IMR-90 (cell line): ENCODE results near the gene PVALEF. TPM values are rescaled to one million over a fixed set of nuclear protein-coding genes. Genes with fewer than 3 reads are reported as not detected.

Source experiments
- ATAC-seq: fragments of 200-7000 bp; cut with Tn5 transposase; 2 replicates; pipeline ENCODE4 v1.9.1; 2020; ENCODE audit warnings: low read depth, mild to moderate bottlenecking, moderate library complexity
- BruUV-seq: library from RNA; stranded (reverse); fragments of 400-500 nt; replicated peaks from 2 replicates; lab custom pipeline; 2021; lab: Mats Ljungman, UMichigan
- CTCF ChIA-PET: fragments of 300-600 bp; formaldehyde crosslinking; extraction: SDS; loops from one replicate; lab custom pipeline; 2021; ENCODE audit warnings: antibody characterized with exemption; lab: Yijun Ruan, JAX
- POLR2A ChIA-PET: fragments of 300-600 bp; sonication (Branson Sonifier 250); formaldehyde crosslinking; loops from one replicate; lab custom pipeline; 2022; ENCODE audit warnings: antibody characterized with exemption; ENCODE audit not compliant: unreplicated experiment; lab: Charles Lee
- DNase-seq: peaks from one replicate; pipeline ENCODE4 v3.0.0; 2013
- H2AFZ ChIP-seq: replicated peaks from 2 replicates; pipeline ENCODE3; 2013; ENCODE audit warnings: low read length, mild to moderate bottlenecking; ENCODE audit not compliant: poor library complexity
- H2AK5ac ChIP-seq: 2 replicates; pipeline ENCODE4 v1.6.1; 2013; ENCODE audit warnings: low read depth, low read length, inconsistent platforms
- H2AK9ac ChIP-seq: replicated peaks from 2 replicates; pipeline ENCODE3; 2013; ENCODE audit warnings: mild to moderate bottlenecking, low read depth, low read length, moderate library complexity; ENCODE audit not compliant: poor library complexity
- H2BK120ac ChIP-seq: 2 replicates; pipeline ENCODE4 v1.6.1; 2013; ENCODE audit warnings: low read depth, low read length, inconsistent platforms
- H2BK15ac ChIP-seq: 3 replicates; pipeline ENCODE4 v1.6.1; 2013; ENCODE audit warnings: low read depth, low read length, inconsistent platforms
- H2BK20ac ChIP-seq: 2 replicates; pipeline ENCODE4 v1.6.1; 2013; ENCODE audit warnings: low read depth, mild to moderate bottlenecking, inconsistent platforms, low read length, moderate library complexity
- H2BK5ac ChIP-seq: 2 replicates; pipeline ENCODE4 v1.6.1; 2013; ENCODE audit warnings: mild to moderate bottlenecking, low read depth, low read length, inconsistent platforms; ENCODE audit not compliant: poor library complexity, severe bottlenecking
- H3K14ac ChIP-seq: replicated peaks from 2 replicates; pipeline ENCODE4 v1.6.1; 2013; ENCODE audit warnings: low read depth, low read length, inconsistent platforms
- H3K18ac ChIP-seq: 2 replicates; pipeline ENCODE4 v1.6.1; 2013; ENCODE audit warnings: low read depth, low read length, control low read depth
- H3K23ac ChIP-seq: 2 replicates; pipeline ENCODE4 v1.6.1; 2013; ENCODE audit warnings: low read depth, low read length, inconsistent platforms
- H3K27ac ChIP-seq: 2 replicates; pipeline ENCODE4 v1.5.1; 2013; ENCODE audit warnings: mild to moderate bottlenecking, control low read depth, low read length; ENCODE audit not compliant: insufficient read depth
- H3K27me3 ChIP-seq: 2 replicates; pipeline ENCODE4 v1.6.1; 2013; ENCODE audit warnings: low read length; ENCODE audit not compliant: control insufficient read depth, insufficient read depth
- H3K36me3 ChIP-seq: 2 replicates; pipeline ENCODE4 v1.6.1; 2013; ENCODE audit warnings: low read length, mixed read lengths; ENCODE audit not compliant: control insufficient read depth, insufficient read depth
- H3K4ac ChIP-seq: 2 replicates; pipeline ENCODE4 v1.6.1; 2013; ENCODE audit warnings: low read depth, low read length, inconsistent platforms
- H3K4me1 ChIP-seq: 2 replicates; pipeline ENCODE4 v1.6.1; 2013; ENCODE audit warnings: low read length, mixed read lengths; ENCODE audit not compliant: control insufficient read depth, insufficient read depth
- H3K4me2 ChIP-seq: 2 replicates; pipeline ENCODE4 v1.6.1; 2013; ENCODE audit warnings: low read depth, mild to moderate bottlenecking, control low read depth, low read length, moderate library complexity
- H3K4me3 ChIP-seq: 2 replicates; pipeline ENCODE4 v1.5.1; 2013; ENCODE audit warnings: low read depth, mild to moderate bottlenecking, control low read depth, low read length, moderate library complexity; ENCODE audit not compliant: insufficient read depth
- H3K56ac ChIP-seq: 2 replicates; pipeline ENCODE4 v1.6.1; 2013; ENCODE audit warnings: low read length, inconsistent platforms; ENCODE audit not compliant: insufficient read depth; ENCODE audit errors: extremely low read depth
- H3K79me1 ChIP-seq, 2 experiments: 2 replicates each; pipeline ENCODE4 v1.6.1; 2013; ENCODE audit warnings: low read length in 2 of 2, inconsistent platforms in 1 of 2, low read depth in 1 of 2
- H3K9ac ChIP-seq: 2 replicates; pipeline ENCODE4 v1.6.1; 2013; ENCODE audit warnings: low read depth, low read length, control low read depth
- H3K9me1 ChIP-seq: 2 replicates; pipeline ENCODE4 v1.6.1; 2013; ENCODE audit warnings: low read length, inconsistent platforms; ENCODE audit not compliant: insufficient read depth
- H3K9me3 ChIP-seq: 2 replicates; pipeline ENCODE4 v1.6.1; 2013; ENCODE audit warnings: low read length; ENCODE audit not compliant: control insufficient read depth, insufficient read depth
- H4K20me1 ChIP-seq: 2 replicates; pipeline ENCODE4 v1.6.1; 2013; ENCODE audit warnings: low read length, inconsistent platforms; ENCODE audit not compliant: insufficient read depth
- H4K5ac ChIP-seq: 2 replicates; pipeline ENCODE4 v1.6.1; 2013; ENCODE audit warnings: mild to moderate bottlenecking, low read depth, low read length, control low read depth
- H4K8ac ChIP-seq, 2 experiments: 2 replicates each; pipeline ENCODE4 v1.6.1; 2013; ENCODE audit warnings: low read depth in 2 of 2, low read length in 2 of 2, control low read depth in 1 of 2, inconsistent platforms in 1 of 2
- H4K91ac ChIP-seq: 2 replicates; pipeline ENCODE4 v1.6.1; 2013; ENCODE audit warnings: low read depth, low read length, inconsistent platforms; ENCODE audit not compliant: insufficient read depth
- BHLHE40 ChIP-seq: fragments of 150-350 bp; IDR thresholded peaks from 2 replicates; pipeline ENCODE4 v1.6.1; 2016; ENCODE audit warnings: mild to moderate bottlenecking, low read depth, low read length
- CEBPB ChIP-seq: IDR thresholded peaks from 2 replicates; pipeline ENCODE4 v1.6.1; 2012; ENCODE audit warnings: low read depth, low read length, improper control_type of control experiment
- FOS ChIP-seq: fragments of 150-350 bp; IDR thresholded peaks from 2 replicates; pipeline ENCODE4 v1.6.1; 2016; ENCODE audit warnings: low read depth, low read length
- MAFK ChIP-seq: IDR thresholded peaks from 2 replicates; pipeline ENCODE4 v1.6.1; 2012; ENCODE audit warnings: low read depth, low read length, improper control_type of control experiment
- MAZ ChIP-seq: IDR thresholded peaks from 2 replicates; pipeline ENCODE4 v1.6.1; 2012; ENCODE audit warnings: low read depth, mild to moderate bottlenecking, low read length, improper control_type of control experiment, moderate library complexity, borderline replicate concordance
- MXI1 ChIP-seq: IDR thresholded peaks from 2 replicates; pipeline ENCODE4 v1.6.1; 2012; ENCODE audit warnings: low read depth, mild to moderate bottlenecking, low read length, moderate library complexity, borderline replicate concordance
- NFE2L2 ChIP-seq: fragments of 150-350 bp; IDR thresholded peaks from 2 replicates; pipeline ENCODE4 v1.6.1; 2016; ENCODE audit warnings: low read depth, mild to moderate bottlenecking, low read length
- POLR2A ChIP-seq: IDR thresholded peaks from 2 replicates; pipeline ENCODE4 v1.6.1; 2012; ENCODE audit warnings: mild to moderate bottlenecking, low read depth, low read length
- RAD21 ChIP-seq: IDR thresholded peaks from 2 replicates; pipeline ENCODE4 v1.6.1; 2012; ENCODE audit warnings: low read length, improper control_type of control experiment
- RCOR1 ChIP-seq: IDR thresholded peaks from 2 replicates; pipeline ENCODE4 v1.6.1; 2012; ENCODE audit warnings: mild to moderate bottlenecking, low read length, improper control_type of control experiment; ENCODE audit not compliant: insufficient replicate concordance
- RFX5 ChIP-seq: IDR thresholded peaks from 2 replicates; pipeline ENCODE4 v1.8.0; 2012; ENCODE audit warnings: low read depth, mild to moderate bottlenecking, low read length, moderate library complexity
- SMC3 ChIP-seq: fragments of 150-350 bp; IDR thresholded peaks from 2 replicates; pipeline ENCODE4 v1.6.1; 2016; ENCODE audit warnings: low read depth, mild to moderate bottlenecking, antibody characterized with exemption, low read length, moderate library complexity
- WGBS, 2 experiments: methylation state at CpG; one replicate each; pipeline versions ENCODE4 v1.1.5 to v1.1.7; 2013; ENCODE audit warnings: missing lambda C conversion rate in 2 of 2; ENCODE audit not compliant: insufficient read length in 1 of 2; ENCODE audit errors: extremely low coverage in 2 of 2; 5-methylcytosine and 5-hydroxymethylcytosine counted together
- dilution Hi-C: fragments of 300-500 bp; cut with HindIII; formaldehyde crosslinking; loops from one replicate; pipeline ENCODE4 v1.14.3; 2018; ENCODE audit warnings: low sequenced_read_pairs; ENCODE audit not compliant: unreplicated experiment
- in situ Hi-C: fragments of 300-500 bp; cut with MboI; formaldehyde crosslinking; loops from 3 replicates; pipeline ENCODE4 v1.14.3; 2019; ENCODE audit warnings: low sequenced_read_pairs, inconsistent platforms, mixed read lengths
- intact Hi-C: fragments of 100-400 bp; cut with micrococcal nuclease; formaldehyde crosslinking; loops from 2 replicates; pipeline ENCODE4 v1.10.0; 2022
- polyA plus RNA-seq, 3 experiments: library from polyadenylated mRNA; depleted of rRNA; stranded (reverse); fragments of >200 nt; gene quantifications; 2 replicates each; pipeline ENCODE4 v1.2.3, GENCODE V29; 2012; ENCODE audit warnings: low replicate concordance in 1 of 3
- total RNA-seq: library from RNA; depleted of rRNA; stranded (reverse); fragments of >200 nt; gene quantifications from 2 replicates; pipeline ENCODE4 v1.2.3, GENCODE V29; 2012
- TF ChIP-seq, protein P1 (sequence below): fragments of 150-350 bp; IDR thresholded peaks from 2 replicates; pipeline ENCODE4 v1.6.1; 2016; ENCODE audit warnings: low read depth, mild to moderate bottlenecking, low read length, moderate library complexity, borderline replicate concordance
- TF ChIP-seq, protein P2 (sequence below): fragments of 150-350 bp; IDR thresholded peaks from 2 replicates; pipeline ENCODE4 v1.6.1; 2017; ENCODE audit warnings: mild to moderate bottlenecking, antibody characterized with exemption, low read length, low read depth
- TF ChIP-seq, protein P3 (sequence below): conservative IDR thresholded peaks from 2 replicates; pipeline ENCODE4 v1.5.1; 2012; ENCODE audit warnings: mild to moderate bottlenecking, low read depth, low read length, improper control_type of control experiment

PVALEF gene
- total and polyA plus RNA-seq, 2 of the 4 experiments (the other 2 are of a cell fraction) = not detected

DNA sequence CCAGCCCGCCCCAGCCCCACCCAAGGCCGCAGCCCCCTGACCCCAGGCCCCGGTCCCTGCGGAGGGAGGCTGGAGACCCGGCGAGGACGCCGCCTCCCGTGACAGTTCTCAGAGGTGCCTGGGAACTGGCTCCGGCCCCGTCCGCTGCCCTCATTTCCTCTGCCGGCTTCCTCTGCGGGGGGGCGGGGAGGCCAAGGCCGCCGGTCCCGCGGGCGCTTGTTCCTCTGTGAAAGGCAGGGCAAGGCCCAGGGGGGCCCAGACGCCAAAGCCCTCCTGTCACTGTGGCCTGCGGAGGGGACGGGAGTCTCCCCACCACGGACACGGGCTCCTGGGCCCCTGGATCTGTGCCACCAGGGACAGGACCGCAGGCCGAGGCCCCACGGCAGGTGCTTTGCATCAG is 5.0 kb upstream of the PVALEF start:
- no peak for DNase-seq
- Histone ChIP-seq H2BK120ac (no peak overlapping the region), H4K91ac (no peak overlapping the region), H3K23ac (no peak overlapping the region), H3K4ac (no peak overlapping the region), H3K9me3 (no peaks in the 10 kb centered on the region), H3K27me3 (peaks cover 30% of the 10 kb centered on the region; the same call in 1 of the 2 replicates), H2BK20ac (no peak overlapping the region), H3K18ac (no peak overlapping the region), H3K36me3 (no peaks in the 10 kb centered on the region), H3K79me1 (no peaks in the 10 kb centered on the region), H4K5ac (no peak overlapping the region), H2AK5ac (no peak overlapping the region), H3K56ac (no peak overlapping the region), H3K4me3 (no peak overlapping the region), H3K9me1 (no peaks in the 10 kb centered on the region), H2AFZ (no peak overlapping the region), H3K4me2 (no peak overlapping the region), H2BK5ac (no peak overlapping the region), H3K27ac (no peak overlapping the region), H4K20me1 (no peaks in the 10 kb centered on the region), H2AK9ac (no peak overlapping the region), H3K4me1 (no peaks in the 10 kb centered on the region), H3K14ac (no peak overlapping the region), H4K8ac (no peak overlapping the region), H2BK15ac (no peak overlapping the region), H3K9ac (no peak overlapping the region)
- CTCF ChIA-PET = no interaction called here
- no peak for TF ChIP-seq RFX5
- TF ChIP-seq, protein P1, sequence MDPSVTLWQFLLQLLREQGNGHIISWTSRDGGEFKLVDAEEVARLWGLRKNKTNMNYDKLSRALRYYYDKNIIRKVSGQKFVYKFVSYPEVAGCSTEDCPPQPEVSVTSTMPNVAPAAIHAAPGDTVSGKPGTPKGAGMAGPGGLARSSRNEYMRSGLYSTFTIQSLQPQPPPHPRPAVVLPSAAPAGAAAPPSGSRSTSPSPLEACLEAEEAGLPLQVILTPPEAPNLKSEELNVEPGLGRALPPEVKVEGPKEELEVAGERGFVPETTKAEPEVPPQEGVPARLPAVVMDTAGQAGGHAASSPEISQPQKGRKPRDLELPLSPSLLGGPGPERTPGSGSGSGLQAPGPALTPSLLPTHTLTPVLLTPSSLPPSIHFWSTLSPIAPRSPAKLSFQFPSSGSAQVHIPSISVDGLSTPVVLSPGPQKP = no peak
- TF ChIP-seq POLR2A = no peak
- TF ChIP-seq CEBPB = no peak
- TF ChIP-seq, protein P2, sequence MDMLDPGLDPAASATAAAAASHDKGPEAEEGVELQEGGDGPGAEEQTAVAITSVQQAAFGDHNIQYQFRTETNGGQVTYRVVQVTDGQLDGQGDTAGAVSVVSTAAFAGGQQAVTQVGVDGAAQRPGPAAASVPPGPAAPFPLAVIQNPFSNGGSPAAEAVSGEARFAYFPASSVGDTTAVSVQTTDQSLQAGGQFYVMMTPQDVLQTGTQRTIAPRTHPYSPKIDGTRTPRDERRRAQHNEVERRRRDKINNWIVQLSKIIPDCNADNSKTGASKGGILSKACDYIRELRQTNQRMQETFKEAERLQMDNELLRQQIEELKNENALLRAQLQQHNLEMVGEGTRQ = no peak
- TF ChIP-seq FOS = no peak
- TF ChIP-seq, protein P3, sequence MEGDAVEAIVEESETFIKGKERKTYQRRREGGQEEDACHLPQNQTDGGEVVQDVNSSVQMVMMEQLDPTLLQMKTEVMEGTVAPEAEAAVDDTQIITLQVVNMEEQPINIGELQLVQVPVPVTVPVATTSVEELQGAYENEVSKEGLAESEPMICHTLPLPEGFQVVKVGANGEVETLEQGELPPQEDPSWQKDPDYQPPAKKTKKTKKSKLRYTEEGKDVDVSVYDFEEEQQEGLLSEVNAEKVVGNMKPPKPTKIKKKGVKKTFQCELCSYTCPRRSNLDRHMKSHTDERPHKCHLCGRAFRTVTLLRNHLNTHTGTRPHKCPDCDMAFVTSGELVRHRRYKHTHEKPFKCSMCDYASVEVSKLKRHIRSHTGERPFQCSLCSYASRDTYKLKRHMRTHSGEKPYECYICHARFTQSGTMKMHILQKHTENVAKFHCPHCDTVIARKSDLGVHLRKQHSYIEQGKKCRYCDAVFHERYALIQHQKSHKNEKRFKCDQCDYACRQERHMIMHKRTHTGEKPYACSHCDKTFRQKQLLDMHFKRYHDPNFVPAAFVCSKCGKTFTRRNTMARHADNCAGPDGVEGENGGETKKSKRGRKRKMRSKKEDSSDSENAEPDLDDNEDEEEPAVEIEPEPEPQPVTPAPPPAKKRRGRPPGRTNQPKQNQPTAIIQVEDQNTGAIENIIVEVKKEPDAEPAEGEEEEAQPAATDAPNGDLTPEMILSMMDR = no peak
- TF ChIP-seq SMC3 = no peak
- TF ChIP-seq MXI1 = no peak
- TF ChIP-seq MAFK = no peak
- TF ChIP-seq RAD21 = no peak
- no peak for TF ChIP-seq NFE2L2
- TF ChIP-seq MAZ = no peak
- no peak for TF ChIP-seq RCOR1
- no peak for TF ChIP-seq BHLHE40
- dilution Hi-C loops (no loop called here), intact Hi-C loops (no loop called here), in situ Hi-C loops (no loop called here)
- no peak for ATAC-seq
- no TSS peak for BruUV-seq
- 31% methylated on average over 13 of the region's 28 CpGs; no CpG with 5 or more reads in 1 of the 2 experiments for WGBS, 2 experiments
- POLR2A ChIA-PET = no interaction called here
